Calu3 (cell line): Measurements from ENCODE around the gene CTXN1. TPM values are rescaled to one million over a fixed set of nuclear protein-coding genes. Genes with fewer than 3 reads are reported as not detected.

Source experiments
- BruUV-seq: library from RNA; stranded (reverse); fragments of 400-500 nt; replicated peaks from 2 replicates; lab custom pipeline; 2021; lab: Mats Ljungman, UMichigan
- CTCF ChIA-PET: fragments of 300-600 bp; sonication (Branson Sonifier 250); formaldehyde crosslinking; loops from one replicate; lab custom pipeline; 2022; ENCODE audit warnings: antibody characterized with exemption; lab: Charles Lee
- DNase-seq: peaks from one replicate; pipeline ENCODE4 v3.0.0; 2022
- H3K27ac Mint-ChIP-seq: one replicate; pipeline ENCODE4 v1.8.0; 2022; ENCODE audit warnings: mixed read lengths; ENCODE audit not compliant: unreplicated experiment
- H3K27me3 Mint-ChIP-seq: one replicate; pipeline ENCODE4 v1.8.0; 2022; ENCODE audit warnings: mixed read lengths; ENCODE audit not compliant: unreplicated experiment
- H3K36me3 Mint-ChIP-seq: one replicate; pipeline ENCODE4 v1.8.0; 2022; ENCODE audit warnings: mild to moderate bottlenecking, moderate library complexity, mixed read lengths; ENCODE audit not compliant: insufficient read depth, unreplicated experiment
- H3K4me1 Mint-ChIP-seq: one replicate; pipeline ENCODE4 v1.8.0; 2022; ENCODE audit warnings: mild to moderate bottlenecking, low read depth, mixed read lengths; ENCODE audit not compliant: unreplicated experiment
- H3K4me3 Mint-ChIP-seq: one replicate; pipeline ENCODE4 v1.8.0; 2022; ENCODE audit warnings: mild to moderate bottlenecking, low read depth, moderate library complexity, mixed read lengths; ENCODE audit not compliant: unreplicated experiment
- H3K9me3 Mint-ChIP-seq: one replicate; pipeline ENCODE4 v1.8.0; 2022; ENCODE audit warnings: low read depth, mixed read lengths; ENCODE audit not compliant: unreplicated experiment
- intact Hi-C: fragments of 100-400 bp; cut with micrococcal nuclease; formaldehyde crosslinking; loops from one replicate; pipeline ENCODE4 v1.10.0; 2022; ENCODE audit not compliant: unreplicated experiment
- total RNA-seq: library from RNA; stranded (reverse); gene quantifications from 2 replicates; pipeline ENCODE4 v1.2.3, GENCODE V29; 2022
- TF ChIP-seq, protein P1 (sequence below): fragments of 200-600 bp; IDR thresholded peaks from one replicate; pipeline ENCODE4 v1.8.0; 2022; ENCODE audit warnings: antibody characterized with exemption; ENCODE audit not compliant: unreplicated experiment

CTXN1 gene
- total RNA-seq, 1 experiment from 2014 or later = 12.2 TPM

DNA sequence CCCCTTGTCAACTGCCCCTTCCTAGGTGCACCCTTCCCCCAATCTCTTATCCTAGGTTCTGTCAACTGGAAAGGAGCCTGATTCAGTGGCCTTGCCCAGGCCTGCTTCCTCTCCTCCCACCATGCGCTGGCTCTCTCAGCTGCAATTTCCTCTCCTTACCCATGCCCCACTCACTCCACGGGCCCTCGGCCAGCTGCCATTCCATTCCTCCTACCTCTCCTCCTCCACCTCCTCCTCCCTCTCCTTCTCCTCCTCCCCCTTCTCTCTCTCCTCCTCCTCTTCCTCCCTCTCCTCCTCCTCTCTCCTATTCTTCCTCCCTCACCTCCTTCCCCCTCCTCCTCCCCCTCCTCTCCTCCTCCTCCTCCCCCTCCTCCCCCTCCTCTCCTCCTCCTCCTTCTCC, 27.1 kb upstream of the CTXN1 start:
- CTCF ChIA-PET = interaction anchor here (0.7 kb wide), 1 partner anchor 163 kb away, joined by 4 read pairs; no protein-coding TSS in a partner anchor
- Mint-ChIP-seq H3K4me1 (no peaks in the 10 kb centered on the region), H3K27me3 (no peaks in the 10 kb centered on the region), H3K36me3 (peaks cover 5% of the 10 kb centered on the region), H3K27ac (no peak overlapping the region), H3K4me3 (no peak overlapping the region), H3K9me3 (no peaks in the 10 kb centered on the region)
- intact Hi-C loops = no loop called here
- TF ChIP-seq, protein P1, sequence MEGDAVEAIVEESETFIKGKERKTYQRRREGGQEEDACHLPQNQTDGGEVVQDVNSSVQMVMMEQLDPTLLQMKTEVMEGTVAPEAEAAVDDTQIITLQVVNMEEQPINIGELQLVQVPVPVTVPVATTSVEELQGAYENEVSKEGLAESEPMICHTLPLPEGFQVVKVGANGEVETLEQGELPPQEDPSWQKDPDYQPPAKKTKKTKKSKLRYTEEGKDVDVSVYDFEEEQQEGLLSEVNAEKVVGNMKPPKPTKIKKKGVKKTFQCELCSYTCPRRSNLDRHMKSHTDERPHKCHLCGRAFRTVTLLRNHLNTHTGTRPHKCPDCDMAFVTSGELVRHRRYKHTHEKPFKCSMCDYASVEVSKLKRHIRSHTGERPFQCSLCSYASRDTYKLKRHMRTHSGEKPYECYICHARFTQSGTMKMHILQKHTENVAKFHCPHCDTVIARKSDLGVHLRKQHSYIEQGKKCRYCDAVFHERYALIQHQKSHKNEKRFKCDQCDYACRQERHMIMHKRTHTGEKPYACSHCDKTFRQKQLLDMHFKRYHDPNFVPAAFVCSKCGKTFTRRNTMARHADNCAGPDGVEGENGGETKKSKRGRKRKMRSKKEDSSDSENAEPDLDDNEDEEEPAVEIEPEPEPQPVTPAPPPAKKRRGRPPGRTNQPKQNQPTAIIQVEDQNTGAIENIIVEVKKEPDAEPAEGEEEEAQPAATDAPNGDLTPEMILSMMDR = no peak
- no TSS peak for BruUV-seq
- DNase-seq = no peak

DNA sequence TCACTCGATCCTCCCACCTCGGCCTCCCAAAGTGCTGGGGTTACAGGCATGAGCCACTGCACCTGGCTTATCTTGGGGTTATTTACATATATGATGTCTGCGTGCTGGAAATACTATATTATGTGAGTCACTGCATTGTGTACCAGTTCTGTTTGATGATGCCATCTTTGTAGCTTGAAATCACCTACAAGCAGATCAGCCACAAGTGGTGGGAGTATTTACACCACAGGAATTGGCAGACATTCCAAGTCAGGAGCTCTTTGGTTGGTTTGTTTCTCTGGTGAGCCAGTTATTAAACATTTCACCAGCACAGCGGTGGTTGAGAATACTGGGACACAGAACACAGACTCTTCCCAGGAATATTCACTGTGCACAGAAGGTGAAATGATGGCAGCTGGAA, 22.0 kb upstream of the CTXN1 start:
- BruUV-seq = no TSS peak
- no peak overlapping the region for H3K4me3 Mint-ChIP-seq
- H3K36me3 Mint-ChIP-seq = peaks cover 15% of the 10 kb centered on the region
- H3K27me3 Mint-ChIP-seq = no peaks in the 10 kb centered on the region
- H3K9me3 Mint-ChIP-seq = no peaks in the 10 kb centered on the region
- TF ChIP-seq, protein P1 = no peak
- no peak overlapping the region for H3K27ac Mint-ChIP-seq
- CTCF ChIA-PET = no interaction called here
- intact Hi-C loops = no loop called here
- DNase-seq = no peak
- peaks cover 12% of the 10 kb centered on the region for H3K4me1 Mint-ChIP-seq

DNA sequence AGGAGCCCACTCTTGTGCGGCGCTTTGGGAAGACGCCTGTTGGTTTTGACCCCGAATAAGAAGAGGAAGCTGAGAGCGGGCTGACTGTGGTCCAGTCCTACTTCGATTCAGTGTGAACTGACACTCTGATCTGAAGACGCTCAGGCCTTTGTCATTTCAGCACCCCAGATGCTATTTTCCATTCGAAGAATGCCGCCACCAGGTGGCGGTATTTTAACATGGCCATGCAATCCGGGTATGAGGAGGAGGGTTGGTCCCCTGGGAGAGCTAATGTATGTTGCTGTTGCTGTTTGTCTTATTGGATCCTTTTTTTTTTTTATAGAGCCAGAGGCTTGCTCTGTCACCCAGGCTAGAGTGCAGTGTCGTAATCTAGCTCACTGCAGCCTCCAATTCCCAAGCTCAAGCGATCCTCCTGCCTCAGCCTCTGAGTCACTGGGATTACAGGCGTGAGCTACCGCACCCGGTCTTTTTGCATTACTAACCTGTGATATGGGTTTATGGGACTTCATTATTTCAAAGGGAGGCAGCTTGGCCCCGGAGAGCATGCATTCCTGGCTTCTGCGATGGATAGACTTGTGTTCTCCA, 18.3 kb upstream of the CTXN1 start:
- BruUV-seq = TSS peak; percentile 92
- intact Hi-C loops = loop anchor here (2.0 kb wide), 1 partner anchor 309 kb away; no protein-coding TSS in a partner anchor

DNA sequence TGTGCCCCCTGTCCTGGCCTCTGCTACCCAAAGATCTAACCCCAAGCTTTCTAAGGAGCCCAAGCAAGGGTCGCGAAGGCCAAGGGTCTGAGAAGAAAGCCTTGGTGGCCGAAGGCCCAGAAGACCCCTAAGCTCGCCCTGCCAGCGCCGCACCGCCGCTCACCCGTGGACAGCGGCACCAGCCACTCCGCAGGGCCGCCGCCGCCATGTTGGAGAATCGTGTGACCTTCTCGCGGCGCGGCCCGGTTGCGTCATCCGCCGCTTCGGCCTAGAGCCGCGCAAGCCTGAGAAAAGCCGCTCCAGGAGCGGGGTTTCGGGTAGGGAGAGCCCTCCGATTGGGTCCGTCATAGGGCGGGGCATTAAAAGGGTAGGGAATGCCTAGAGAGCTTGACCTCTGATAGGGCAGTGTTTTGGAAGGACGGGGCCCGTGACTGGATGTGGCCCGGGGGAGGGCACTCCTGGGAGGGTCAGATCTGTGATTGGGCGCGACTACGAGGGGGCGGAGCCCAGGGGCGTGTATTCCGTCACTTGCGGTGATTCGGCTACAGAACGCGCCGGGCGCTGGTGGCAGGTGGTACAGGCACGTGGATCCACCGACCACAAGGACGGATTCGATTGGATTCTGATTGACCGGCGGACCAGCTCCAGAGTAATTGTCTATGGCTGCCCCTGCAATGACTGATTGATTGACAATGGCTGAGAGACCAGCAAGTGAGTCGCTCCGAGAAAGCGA, 17.7 kb upstream of the CTXN1 start, which contains the start of gene TIMM44:
Gene TIMM44 (minus strand): TSS at position 223 of the 733 bp plus-strand sequence. CDS start 15 bp downstream, at position 208.
- TF ChIP-seq, protein P1 = no peak
- H3K4me1 Mint-ChIP-seq = peaks cover 20% of the 10 kb centered on the region
- H3K4me3 Mint-ChIP-seq = peak within 1 kb of the TSS; percentile 91
- no peaks in the 10 kb centered on the region for H3K27me3 Mint-ChIP-seq
- no peaks in the 10 kb centered on the region for H3K9me3 Mint-ChIP-seq
- no TSS peak for BruUV-seq
- CTCF ChIA-PET = interaction anchor here (0.5 to 2.4 kb wide), 14 partner anchors 14 to 1884 kb away, joined by 3 to 13 read pairs (median 4); partner anchors contain the start of genes SNAPC2 and TRAPPC5
- peaks cover 38% of the 10 kb centered on the region for H3K36me3 Mint-ChIP-seq
- DNase-seq = peak; percentile 97
- H3K27ac Mint-ChIP-seq = peak within 1 kb of the TSS; percentile 93
- intact Hi-C loops = loop anchor here (2.0 kb wide), 1 partner anchor 309 kb away; no protein-coding TSS in a partner anchor

More for the DNA sequence above, 18.3 kb upstream of the CTXN1 start:
- TF ChIP-seq, protein P1 = peak; percentile 70
- H3K27me3 Mint-ChIP-seq = no peaks in the 10 kb centered on the region
- peak overlapping the region; percentile 91 for H3K4me3 Mint-ChIP-seq
- H3K36me3 Mint-ChIP-seq = peaks cover 38% of the 10 kb centered on the region
- no peaks in the 10 kb centered on the region for H3K9me3 Mint-ChIP-seq
- CTCF ChIA-PET = interaction anchor here (0.5 to 2.4 kb wide), 13 partner anchors 13 to 307 kb away, joined by 3 to 13 read pairs (median 4); partner anchors contain the start of gene SNAPC2
- H3K4me1 Mint-ChIP-seq = peaks cover 20% of the 10 kb centered on the region
- DNase-seq = peak; percentile 74
- H3K27ac Mint-ChIP-seq = peak overlapping the region; percentile 93
